Caco-2 (cell line): Measurements from ENCODE around the gene PAK3. TPM values are rescaled to one million over a fixed set of nuclear protein-coding genes. Genes with fewer than 3 reads are reported as not detected.

Experiments
- BruUV-seq: library from RNA; stranded (reverse); fragments of 400-500 nt; replicated peaks from 2 replicates; lab custom pipeline; 2021; lab: Mats Ljungman, UMichigan
- CTCF ChIA-PET: fragments of 300-600 bp; sonication (Branson Sonifier 250); formaldehyde crosslinking; loops from one replicate; lab custom pipeline; 2022; ENCODE audit warnings: antibody characterized with exemption; lab: Charles Lee
- POLR2A ChIA-PET: fragments of 300-600 bp; sonication (Branson Sonifier 250); formaldehyde crosslinking; loops from one replicate; lab custom pipeline; 2022; ENCODE audit warnings: antibody characterized with exemption; lab: Charles Lee
- DNase-seq, 2 experiments: peaks; one replicate each; pipeline versions ENCODE4 v3.0.0 to v3.0.0-alpha.2; 2020 to 2022
- H3K27me3 ChIP-seq: replicated peaks from 2 replicates; pipeline ENCODE4 v1.6.0; 2011; ENCODE audit warnings: low read length; ENCODE audit not compliant: control insufficient read depth, insufficient read depth
- H3K36me3 ChIP-seq: 2 replicates; pipeline ENCODE4 v1.5.1; 2011; ENCODE audit warnings: low read length; ENCODE audit not compliant: control insufficient read depth, insufficient read depth
- H3K4me1 ChIP-seq: fragments of 250-450 bp; sonication (Bioruptor Pico); 2 replicates; pipeline ENCODE4 v1.5.1; 2020; ENCODE audit warnings: mild to moderate bottlenecking
- H3K4me3 ChIP-seq: 2 replicates; pipeline ENCODE4 v1.5.1; 2011; ENCODE audit warnings: low read depth, mild to moderate bottlenecking, control low read depth, low read length
- H3K9me3 ChIP-seq: fragments of 250-450 bp; sonication (Bioruptor Pico); 2 replicates; pipeline ENCODE4 v1.5.1; 2020; ENCODE audit warnings: mild to moderate bottlenecking, moderate library complexity
- H3K27ac Mint-ChIP-seq: one replicate; pipeline ENCODE4 v1.8.0; 2022; ENCODE audit warnings: mixed read lengths; ENCODE audit not compliant: unreplicated experiment
- H3K27me3 Mint-ChIP-seq: one replicate; pipeline ENCODE4 v1.8.0; 2022; ENCODE audit warnings: mixed read lengths; ENCODE audit not compliant: insufficient read depth, unreplicated experiment
- H3K36me3 Mint-ChIP-seq: one replicate; pipeline ENCODE4 v1.8.0; 2022; ENCODE audit warnings: mild to moderate bottlenecking, mixed read lengths; ENCODE audit not compliant: insufficient read depth, unreplicated experiment
- H3K4me1 Mint-ChIP-seq: one replicate; pipeline ENCODE4 v1.8.0; 2022; ENCODE audit warnings: low read depth, mixed read lengths; ENCODE audit not compliant: unreplicated experiment
- H3K4me3 Mint-ChIP-seq: one replicate; pipeline ENCODE4 v1.8.0; 2022; ENCODE audit warnings: mild to moderate bottlenecking, moderate library complexity, mixed read lengths; ENCODE audit not compliant: unreplicated experiment
- H3K9me3 Mint-ChIP-seq: one replicate; pipeline ENCODE4 v1.8.0; 2022; ENCODE audit warnings: mixed read lengths; ENCODE audit not compliant: unreplicated experiment
- CTCF ChIP-seq, 2 experiments: fragments of 200-600 bp in 1 of 2; IDR thresholded peaks; 1 replicate in 1 of 2; 2 replicates in 1 of 2; pipeline versions ENCODE4 v1.5.1 to v1.8.0; 2011 to 2022; ENCODE audit warnings: antibody characterized with exemption in 1 of 2, control low read depth in 1 of 2, inconsistent platforms in 1 of 2, low read depth in 1 of 2, low read length in 1 of 2, mild to moderate bottlenecking in 1 of 2, moderate library complexity in 1 of 2; ENCODE audit not compliant: insufficient read depth in 1 of 2, severe bottlenecking in 1 of 2, unreplicated experiment in 1 of 2
- intact Hi-C: fragments of 100-400 bp; cut with micrococcal nuclease; formaldehyde crosslinking; loops from one replicate; pipeline ENCODE4 v1.10.0; 2022; ENCODE audit not compliant: unreplicated experiment
- total RNA-seq: library from RNA; stranded (reverse); gene quantifications from 2 replicates; pipeline ENCODE4 v1.2.3, GENCODE V29; 2022

The PAK3 gene
- total RNA-seq, 1 experiment from 2014 or later: not detected

GRCh38 chrX:111191598-111191997, 95.6 kb downstream of the PAK3 start:
- ChIA-PET CTCF (no interaction called here), POLR2A (no interaction called here)
- Histone ChIP-seq H3K9me3 (no peaks in the 10 kb centered on the region), H3K4me1 (no peaks in the 10 kb centered on the region), H3K27me3 (no peaks in the 10 kb centered on the region), H3K36me3 (no peaks in the 10 kb centered on the region), H3K4me3 (no peak overlapping the region)
- no peak for DNase-seq
- no peak for TF ChIP-seq CTCF (IDR thresholded peaks at IDR 0.05; ENCODE audit: insufficient read depth in 1 of 2, low read depth in 1 of 2, low read length in 1 of 2, severe bottlenecking in 1 of 2, unreplicated experiment in 1 of 2)
- peaks cover 6% of the 10 kb centered on the region for H3K27me3 Mint-ChIP-seq
- no peaks in the 10 kb centered on the region for H3K36me3 Mint-ChIP-seq
- H3K9me3 Mint-ChIP-seq: no peaks in the 10 kb centered on the region
- no peaks in the 10 kb centered on the region for H3K4me1 Mint-ChIP-seq
- BruUV-seq: no TSS peak
- H3K4me3 Mint-ChIP-seq: no peak overlapping the region
- H3K27ac Mint-ChIP-seq: no peak overlapping the region
- intact Hi-C loops: no loop called here

- Histone ChIP-seq H3K9me3 (no peaks in the 10 kb centered on the region), H3K4me1 (no peaks in the 10 kb centered on the region), H3K4me3 (no peak overlapping the region), H3K27me3 (no peaks in the 10 kb centered on the region), H3K36me3 (no peaks in the 10 kb centered on the region)
- H3K4me3 Mint-ChIP-seq: no peak overlapping the region
- CTCF ChIA-PET: no interaction called here
- BruUV-seq: no TSS peak
- intact Hi-C loops: no loop called here
- POLR2A ChIA-PET: no interaction called here
- no peaks in the 10 kb centered on the region for H3K36me3 Mint-ChIP-seq
- no peaks in the 10 kb centered on the region for H3K9me3 Mint-ChIP-seq
- no peak overlapping the region for H3K27ac Mint-ChIP-seq
- no peak for DNase-seq
- H3K27me3 Mint-ChIP-seq: peaks cover 3% of the 10 kb centered on the region
- no peak for TF ChIP-seq CTCF (IDR thresholded peaks at IDR 0.05; ENCODE audit: insufficient read depth in 1 of 2, low read depth in 1 of 2, low read length in 1 of 2, severe bottlenecking in 1 of 2, unreplicated experiment in 1 of 2)
- H3K4me1 Mint-ChIP-seq: no peaks in the 10 kb centered on the region
Measured at GRCh38 chrX:111199505-111199904, 103.5 kb downstream of the PAK3 start.

GRCh38 chrX:111200327-111200726, 104.3 kb downstream of the PAK3 start:
- H3K27me3 ChIP-seq: no peaks in the 10 kb centered on the region
- intact Hi-C loops: no loop called here
- H3K4me3 ChIP-seq: no peak overlapping the region
- no peak for DNase-seq
- no peaks in the 10 kb centered on the region for H3K9me3 ChIP-seq
- Mint-ChIP-seq H3K27ac (no peak overlapping the region), H3K27me3 (no peaks in the 10 kb centered on the region), H3K4me1 (no peaks in the 10 kb centered on the region), H3K4me3 (no peak overlapping the region), H3K36me3 (no peaks in the 10 kb centered on the region), H3K9me3 (no peaks in the 10 kb centered on the region)
- no peaks in the 10 kb centered on the region for H3K36me3 ChIP-seq
- TF ChIP-seq CTCF (IDR thresholded peaks at IDR 0.05; ENCODE audit: insufficient read depth in 1 of 2, low read depth in 1 of 2, low read length in 1 of 2, severe bottlenecking in 1 of 2, unreplicated experiment in 1 of 2): no peak
- ChIA-PET POLR2A (no interaction called here), CTCF (no interaction called here)
- no TSS peak for BruUV-seq
- no peaks in the 10 kb centered on the region for H3K4me1 ChIP-seq
